ENCODE results near the gene LPAR3.

- TF ChIP-seq CTCF (IDR thresholded peaks at IDR 0.05) (no peak), POLR2A (IDR thresholded peaks at IDR 0.05) (no peak)
Measured at GRCh38 chr1:84844094-84844493, 48.9 kb downstream of the LPAR3 start.
